PC-3 (cell line): ENCODE results near the gene KAZN. TPM values are rescaled to one million over a fixed set of nuclear protein-coding genes. Genes with fewer than 3 reads are reported as not detected.

Source experiments
- ATAC-seq: fragments of 200-7000 bp; cut with Tn5 transposase; 2 replicates; pipeline ENCODE4 v1.9.1; 2020; ENCODE audit warnings: mild to moderate bottlenecking, moderate library complexity
- BruUV-seq: library from RNA; stranded (reverse); fragments of 400-500 nt; replicated peaks from 2 replicates; lab custom pipeline; 2021; lab: Mats Ljungman, UMichigan
- CTCF ChIA-PET: fragments of 300-600 bp; sonication (Branson Sonifier 250); formaldehyde crosslinking; loops from one replicate; lab custom pipeline; 2022; ENCODE audit warnings: antibody characterized with exemption; lab: Charles Lee
- POLR2A ChIA-PET: fragments of 300-600 bp; sonication (Branson Sonifier 250); formaldehyde crosslinking; loops from one replicate; lab custom pipeline; 2022; ENCODE audit warnings: antibody characterized with exemption; ENCODE audit not compliant: unreplicated experiment; lab: Charles Lee
- DNase-seq: peaks from one replicate; pipeline ENCODE4 v3.0.0-alpha.2; 2015
- H2AFZ ChIP-seq: fragments of 300-600 bp; sonication (generic); 2 replicates; pipeline ENCODE4 v1.6.0; 2016; ENCODE audit warnings: antibody characterized with exemption, low read length
- H3F3A ChIP-seq: fragments of 300-600 bp; sonication (generic); one replicate; pipeline ENCODE4 v1.6.0; 2017; ENCODE audit warnings: antibody characterized with exemption, low read length, control low read depth, mild to moderate bottlenecking; ENCODE audit not compliant: unreplicated experiment
- H3K27ac ChIP-seq: fragments of 300-600 bp; sonication (generic); 2 replicates; pipeline ENCODE4 v1.5.1; 2016; ENCODE audit warnings: mild to moderate bottlenecking, low read length
- H3K27me3 ChIP-seq: fragments of 300-600 bp; sonication (generic); 2 replicates; pipeline ENCODE4 v1.6.1; 2016; ENCODE audit warnings: low read length, mixed read lengths
- H3K36me3 ChIP-seq: fragments of 300-600 bp; sonication (generic); 2 replicates; pipeline ENCODE4 v1.6.1; 2016; ENCODE audit warnings: low read depth, mixed run types, low read length, mixed read lengths
- H3K4me1 ChIP-seq: fragments of 300-600 bp; sonication (generic); 2 replicates; pipeline ENCODE4 v1.5.1; 2016; ENCODE audit warnings: low read length; ENCODE audit not compliant: insufficient read depth
- H3K4me2 ChIP-seq: fragments of 300-600 bp; sonication (generic); 2 replicates; pipeline ENCODE4 v1.6.0; 2016; ENCODE audit warnings: low read length
- H3K4me3 ChIP-seq: fragments of 300-600 bp; sonication (generic); 2 replicates; pipeline ENCODE4 v1.5.1; 2016; ENCODE audit warnings: mild to moderate bottlenecking, low read length, mixed read lengths
- H3K79me2 ChIP-seq: fragments of 300-600 bp; sonication (generic); 2 replicates; pipeline ENCODE4 v1.6.1; 2017; ENCODE audit warnings: low read length, mixed read lengths
- H3K9ac ChIP-seq: fragments of 300-600 bp; sonication (generic); 2 replicates; pipeline ENCODE4 v1.6.0; 2016; ENCODE audit warnings: mild to moderate bottlenecking, low read length
- H3K9me2 ChIP-seq: fragments of 300-600 bp; sonication (generic); replicated peaks from 2 replicates; pipeline ENCODE4 v1.6.1; 2016; ENCODE audit warnings: mixed run types, low read length, mixed read lengths
- H3K9me3 ChIP-seq: fragments of 300-600 bp; sonication (generic); 2 replicates; pipeline ENCODE4 v1.6.1; 2016; ENCODE audit warnings: low read length, mixed read lengths
- H4K20me1 ChIP-seq: fragments of 300-600 bp; sonication (generic); 2 replicates; pipeline ENCODE4 v1.6.1; 2016; ENCODE audit warnings: low read length, mixed read lengths
- CTCF ChIP-seq: fragments of 300-600 bp; sonication (generic); conservative IDR thresholded peaks from 2 replicates; pipeline ENCODE4 v1.5.1; 2017; ENCODE audit warnings: antibody characterized with exemption, low read depth, mild to moderate bottlenecking, low read length
- EZH2 ChIP-seq: fragments of 300-600 bp; sonication (generic); IDR thresholded peaks from one replicate; pipeline ENCODE4 v1.6.1; 2017; ENCODE audit warnings: antibody characterized with exemption, mild to moderate bottlenecking, low read length; ENCODE audit not compliant: unreplicated experiment
- EZH2phosphoT487 ChIP-seq: fragments of 300-600 bp; sonication (generic); IDR thresholded peaks from 2 replicates; pipeline ENCODE4 v1.6.1; 2018; ENCODE audit warnings: mild to moderate bottlenecking, antibody characterized with exemption, low read length, borderline replicate concordance
- intact Hi-C: fragments of 100-400 bp; cut with micrococcal nuclease; formaldehyde crosslinking; loops from 2 replicates; pipeline ENCODE4 v1.9.0; 2023
- total RNA-seq: library from RNA; depleted of rRNA; stranded (reverse); fragments of >200 nt; gene quantifications from 2 replicates; pipeline ENCODE4 v1.2.3, GENCODE V29; 2014

Gene KAZN
- total RNA-seq, 1 experiment from 2014 or later, result 2.0 TPM

GRCh38 chr1:14866911-14867612 is 268.6 kb downstream of the KAZN start:
- H3K9ac ChIP-seq, result no peak overlapping the region
- no peaks in the 10 kb centered on the region for H3K9me3 ChIP-seq
- no peak overlapping the region for H3K4me2 ChIP-seq
- DNase-seq (no peak), ATAC-seq (no peak)
- intact Hi-C loops, result no loop called here
- H3K4me3 ChIP-seq, result no peak overlapping the region
- H4K20me1 ChIP-seq, result no peaks in the 10 kb centered on the region
- H3K4me1 ChIP-seq, result peaks cover 7% of the 10 kb centered on the region; the same call in 1 of the 2 replicates
- BruUV-seq, result no TSS peak
- no peak overlapping the region for H2AFZ ChIP-seq
- H3K36me3 ChIP-seq, result no peaks in the 10 kb centered on the region
- ChIA-PET CTCF (no interaction called here), POLR2A (no interaction called here)
- H3K27me3 ChIP-seq, result peaks cover 35% of the 10 kb centered on the region
- H3K9me2 ChIP-seq, result no peaks in the 10 kb centered on the region
- no peaks in the 10 kb centered on the region for H3K79me2 ChIP-seq
- no peak overlapping the region for H3K27ac ChIP-seq
- TF ChIP-seq EZH2, result no peak
- no peak for TF ChIP-seq EZH2phosphoT487
- no peak for TF ChIP-seq CTCF
- H3F3A ChIP-seq, result no peaks in the 10 kb centered on the region

- no TSS peak for BruUV-seq
- Histone ChIP-seq H2AFZ (no peak overlapping the region), H3K36me3 (no peaks in the 10 kb centered on the region), H3K9me2 (no peaks in the 10 kb centered on the region), H3K9me3 (no peaks in the 10 kb centered on the region), H3K9ac (no peak overlapping the region), H3K4me1 (peaks cover 7% of the 10 kb centered on the region; the same call in 1 of the 2 replicates), H3K27ac (no peak overlapping the region), H3K4me2 (no peak overlapping the region), H3K4me3 (no peak overlapping the region), H4K20me1 (no peaks in the 10 kb centered on the region), H3K27me3 (peaks cover 25% of the 10 kb centered on the region), H3K79me2 (no peaks in the 10 kb centered on the region), H3F3A (no peaks in the 10 kb centered on the region)
- POLR2A ChIA-PET, result no interaction called here
- ATAC-seq (peak; percentile 45; the same call in 1 of the 2 replicates), DNase-seq (peak; percentile 35)
- intact Hi-C loops, result no loop called here
- CTCF ChIA-PET, result no interaction called here
- no peak for TF ChIP-seq CTCF
- TF ChIP-seq EZH2phosphoT487, result no peak
- TF ChIP-seq EZH2, result no peak
Measured at GRCh38 chr1:14869187-14869586, 270.7 kb downstream of the KAZN start.

GRCh38 chr1:14871218-14871970 is 272.9 kb downstream of the KAZN start:
- ATAC-seq, result no peak
- intact Hi-C loops, result no loop called here
- POLR2A ChIA-PET, result no interaction called here

More at GRCh38 chr1:14871218-14871970, 272.9 kb downstream of the KAZN start:
- no peaks in the 10 kb centered on the region for H3K79me2 ChIP-seq
- BruUV-seq, result no TSS peak
- H3K9me3 ChIP-seq, result no peaks in the 10 kb centered on the region
- H3K4me2 ChIP-seq, result no peak overlapping the region
- TF ChIP-seq EZH2phosphoT487 (no peak), CTCF (no peak), EZH2 (no peak)
- H3K9ac ChIP-seq, result no peak overlapping the region
- H3K9me2 ChIP-seq, result no peaks in the 10 kb centered on the region
- H3K4me3 ChIP-seq, result no peak overlapping the region
- CTCF ChIA-PET, result no interaction called here
- no peaks in the 10 kb centered on the region for H3F3A ChIP-seq
- no peaks in the 10 kb centered on the region for H4K20me1 ChIP-seq
- peaks cover 7% of the 10 kb centered on the region; the same call in 1 of the 2 replicates for H3K4me1 ChIP-seq
- DNase-seq, result peak; percentile 8
- H3K27me3 ChIP-seq, result peaks cover 26% of the 10 kb centered on the region
- H3K36me3 ChIP-seq, result no peaks in the 10 kb centered on the region
- H2AFZ ChIP-seq, result no peak overlapping the region
- H3K27ac ChIP-seq, result no peak overlapping the region
